Activated T-cell treated with anti-CD3 and anti-CD28 coated beads, Interleukin-2, amount 50 U/mL, for 48 hours (primary cell): ENCODE results near the gene LUM.

Experiments
- DNase-seq, 2 experiments: peaks; one replicate each; pipeline ENCODE4 v3.0.0-alpha.2; 2020

LUM gene

GRCh38 chr12:91072931-91073330 is 38.4 kb downstream of the LUM start:
- DNase-seq, result no peak

GRCh38 chr12:91070936-91071335 is 40.4 kb downstream of the LUM start:
- no peak for DNase-seq

- DNase-seq, result no peak
Measured at GRCh38 chr12:91065396-91065795, 45.9 kb downstream of the LUM start.

- DNase-seq, result no peak
Measured at GRCh38 chr12:91064640-91065039, 46.7 kb downstream of the LUM start.

- DNase-seq, result no peak
Measured at GRCh38 chr12:91061091-91061490, 50.2 kb downstream of the LUM start.

GRCh38 chr12:91059211-91059610 is 52.1 kb downstream of the LUM start:
- no peak for DNase-seq

- no peak for DNase-seq
Measured at GRCh38 chr12:91058786-91059185, 52.5 kb downstream of the LUM start.

GRCh38 chr12:91057368-91058165 is 53.7 kb downstream of the LUM start, which contains the start of gene KERA:
Gene KERA, minus strand, starts transcription at chr12:91058024. Its CDS starts 1,743 bp downstream, at chr12:91056281.
- DNase-seq, result no peak

- no peak for DNase-seq
Measured at GRCh38 chr12:91056488-91056887, 54.8 kb downstream of the LUM start.

GRCh38 chr12:91055976-91056375 is 55.3 kb downstream of the LUM start:
- no peak for DNase-seq

GRCh38 chr12:91053951-91054715 is 57.2 kb downstream of the LUM start:
- no peak for DNase-seq
